GM19328 (cell line): ENCODE results near the gene CSNK2B.
"Not testable (repeated sequence)": the region's sequence is repeated elsewhere in the genome, so short reads cannot be mapped to it uniquely, and the experiment has no call there.

Source experiments
- ATAC-seq: cut with Tn5 transposase; IDR thresholded peaks from one replicate; pipeline ENCODE4 v1.9.1; 2021; ENCODE audit warnings: mild to moderate bottlenecking, moderate library complexity; ENCODE audit not compliant: unreplicated experiment

The CSNK2B gene

GRCh38 chr6:31687860-31688693 is 22.2 kb downstream of the CSNK2B start:
- ATAC-seq: no peak

GRCh38 chr6:31689249-31690110 is 23.6 kb downstream of the CSNK2B start:
- ATAC-seq: no peak

- ATAC-seq: no peak
Measured at GRCh38 chr6:31690231-31691077, 24.6 kb downstream of the CSNK2B start.

GRCh38 chr6:31691078-31691463 is 25.2 kb downstream of the CSNK2B start:
- ATAC-seq: no peak

GRCh38 chr6:31691564-31692108 is 25.8 kb downstream of the CSNK2B start:
- ATAC-seq: no peak

GRCh38 chr6:31692353-31692752 is 26.5 kb downstream of the CSNK2B start:
- no peak for ATAC-seq

- no peak for ATAC-seq
Measured at GRCh38 chr6:31692886-31693285, 27.0 kb downstream of the CSNK2B start.

GRCh38 chr6:31693535-31693934 is 27.7 kb downstream of the CSNK2B start:
- no peak for ATAC-seq

GRCh38 chr6:31697555-31697954 is 31.7 kb downstream of the CSNK2B start:
- ATAC-seq: no peak

- ATAC-seq: no peak
Measured at GRCh38 chr6:31700740-31701401, 35.0 kb downstream of the CSNK2B start.

- no peak for ATAC-seq
Measured at GRCh38 chr6:31701666-31702404, 36.0 kb downstream of the CSNK2B start.

GRCh38 chr6:31702405-31702818 is 36.5 kb downstream of the CSNK2B start:
- no peak for ATAC-seq

GRCh38 chr6:31702819-31703716 is 37.2 kb downstream of the CSNK2B start, which contains the start of gene ABHD16A:
ABHD16A (minus strand) TSS chr6:31703324; CDS start chr6:31703281, 43 bp downstream.
- ATAC-seq: peak; percentile 83

GRCh38 chr6:31705931-31706330 is 40.1 kb downstream of the CSNK2B start:
- ATAC-seq: no peak

GRCh38 chr6:31706599-31706998 is 40.7 kb downstream of the CSNK2B start, which contains the start of gene LY6G6F:
LY6G6F (plus strand) TSS chr6:31706866; CDS start chr6:31706907, 41 bp downstream.
- ATAC-seq: no peak

GRCh38 chr6:31707701-31708100 is 41.8 kb downstream of the CSNK2B start:
- ATAC-seq: no peak

GRCh38 chr6:31708224-31708623 is 42.3 kb downstream of the CSNK2B start:
- ATAC-seq: no peak

GRCh38 chr6:31709157-31709556 is 43.3 kb downstream of the CSNK2B start:
- ATAC-seq: not testable (repeated sequence)
